DMS 273 treated with DMSO at 0.1 percent for 48 hours (cell line): Measurements from ENCODE around the gene TSPAN4.

Experiments
- DNase-seq: peaks from one replicate; lab custom pipeline; 2025; lab: John Stamatoyannopoulos, UW

The TSPAN4 gene

GRCh38 chr11:824292-824880 lies 18.3 kb upstream of the TSPAN4 start:
- no peak for DNase-seq

GRCh38 chr11:824942-825341 lies 17.7 kb upstream of the TSPAN4 start:
- DNase-seq = no peak

- no peak for DNase-seq
Measured at GRCh38 chr11:825366-826226, 17.1 kb upstream of the TSPAN4 start.

- no peak for DNase-seq
Measured at GRCh38 chr11:826227-826621, 16.4 kb upstream of the TSPAN4 start.

GRCh38 chr11:826836-827145 lies 15.9 kb upstream of the TSPAN4 start:
- no peak for DNase-seq

GRCh38 chr11:827146-827896 lies 15.3 kb upstream of the TSPAN4 start:
- no peak for DNase-seq

- DNase-seq = no peak
Measured at GRCh38 chr11:827897-828192, 14.8 kb upstream of the TSPAN4 start, which contains the start of gene CRACR2B. Gene CRACR2B, plus strand, starts transcription at chr11:827919. Its CDS starts 689 bp downstream, at chr11:828608.

- DNase-seq = no peak
Measured at GRCh38 chr11:828506-829175, 14.0 kb upstream of the TSPAN4 start.

GRCh38 chr11:829176-829846 lies 13.3 kb upstream of the TSPAN4 start:
- no peak for DNase-seq

- DNase-seq = no peak
Measured at GRCh38 chr11:829847-830294, 12.8 kb upstream of the TSPAN4 start.

- DNase-seq = no peak
Measured at GRCh38 chr11:830295-831117, 12.1 kb upstream of the TSPAN4 start.

GRCh38 chr11:831118-831864 lies 11.4 kb upstream of the TSPAN4 start:
- no peak for DNase-seq

GRCh38 chr11:831961-832528 lies 10.6 kb upstream of the TSPAN4 start:
- no peak for DNase-seq

- no peak for DNase-seq
Measured at GRCh38 chr11:832529-833113, 10.0 kb upstream of the TSPAN4 start, which contains the start of gene CD151. Gene CD151, plus strand, starts transcription at chr11:832952. Its CDS starts 3,118 bp downstream, at chr11:836070.

GRCh38 chr11:833114-833791 lies 9.4 kb upstream of the TSPAN4 start:
- no peak for DNase-seq

- no peak for DNase-seq
Measured at GRCh38 chr11:833849-834311, 8.8 kb upstream of the TSPAN4 start.

GRCh38 chr11:834371-835316 lies 8.0 kb upstream of the TSPAN4 start:
- no peak for DNase-seq

- DNase-seq = no peak
Measured at GRCh38 chr11:836274-836673, 6.4 kb upstream of the TSPAN4 start.
